Mesendoderm (in vitro differentiated cells): Measurements from ENCODE around the gene SRGAP3.

Experiments used
- DNase-seq: peaks from one replicate; pipeline ENCODE4 v3.0.0; 2013
- H2AK5ac ChIP-seq: 2 replicates; pipeline ENCODE4 v1.6.1; 2013; ENCODE audit warnings: low read length, inconsistent platforms
- H2BK120ac ChIP-seq: 2 replicates; pipeline ENCODE4 v1.6.1; 2013; ENCODE audit warnings: low read depth, mild to moderate bottlenecking, low read length, moderate library complexity, mixed read lengths
- H2BK15ac ChIP-seq: replicated peaks from 2 replicates; pipeline ENCODE4 v1.6.1; 2013; ENCODE audit warnings: low read depth, mild to moderate bottlenecking, moderate library complexity
- H2BK5ac ChIP-seq: 2 replicates; pipeline ENCODE4 v1.6.1; 2013; ENCODE audit warnings: low read length, inconsistent platforms
- H3K18ac ChIP-seq: 2 replicates; pipeline ENCODE4 v1.6.1; 2013; ENCODE audit warnings: mild to moderate bottlenecking, low read length, mixed read lengths
- H3K23ac ChIP-seq: one replicate; pipeline ENCODE4 v1.6.1; 2013; ENCODE audit warnings: low read length
- H3K27ac ChIP-seq: 2 replicates; pipeline ENCODE4 v1.5.1; 2013; ENCODE audit warnings: low read depth, mild to moderate bottlenecking, inconsistent platforms, low read length, moderate library complexity
- H3K27me3 ChIP-seq: 2 replicates; pipeline ENCODE4 v1.6.1; 2013; ENCODE audit warnings: low read length, control low read depth, mild to moderate bottlenecking, inconsistent platforms; ENCODE audit not compliant: insufficient read depth, poor library complexity
- H3K36me3 ChIP-seq: 2 replicates; pipeline ENCODE4 v1.6.1; 2013; ENCODE audit warnings: low read length, inconsistent platforms; ENCODE audit not compliant: control insufficient read depth, insufficient read depth
- H3K4ac ChIP-seq: one replicate; pipeline ENCODE4 v1.6.1; 2013; ENCODE audit warnings: low read depth, mild to moderate bottlenecking, low read length, moderate library complexity
- H3K4me1 ChIP-seq: 2 replicates; pipeline ENCODE4 v1.6.1; 2013; ENCODE audit warnings: low read depth, low read length, inconsistent platforms; ENCODE audit not compliant: control insufficient read depth
- H3K4me2 ChIP-seq: 2 replicates; pipeline ENCODE4 v1.6.1; 2013; ENCODE audit warnings: low read length
- H3K4me3 ChIP-seq: 2 replicates; pipeline ENCODE4 v1.5.1; 2013; ENCODE audit warnings: mild to moderate bottlenecking, low read length
- H3K56ac ChIP-seq: one replicate; pipeline ENCODE4 v1.6.1; 2013; ENCODE audit warnings: low read length
- H3K79me1 ChIP-seq: 2 replicates; pipeline ENCODE4 v1.6.1; 2013; ENCODE audit warnings: low read length, inconsistent platforms
- H3K79me2 ChIP-seq: 2 replicates; pipeline ENCODE4 v1.6.1; 2013; ENCODE audit warnings: mild to moderate bottlenecking, low read length; ENCODE audit not compliant: control insufficient read depth, insufficient read depth
- H3K9ac ChIP-seq: 2 replicates; pipeline ENCODE4 v1.6.1; 2013; ENCODE audit warnings: low read length, inconsistent platforms
- H4K5ac ChIP-seq: one replicate; pipeline ENCODE4 v1.6.1; 2013; ENCODE audit warnings: low read length
- H4K8ac ChIP-seq: one replicate; pipeline ENCODE4 v1.6.1; 2013; ENCODE audit warnings: low read depth, mild to moderate bottlenecking, control low read depth, low read length, moderate library complexity
- WGBS: extraction: QIAGEN DNeasy Blood & Tissue Kit; methylation state at CpG from one replicate; pipeline ENCODE4 v1.1.7; 2013; ENCODE audit warnings: low lambda C conversion rate, missing lambda C conversion rate; ENCODE audit not compliant: insufficient coverage; ENCODE audit errors: extremely low coverage; 5-methylcytosine and 5-hydroxymethylcytosine counted together

Gene SRGAP3

DNA sequence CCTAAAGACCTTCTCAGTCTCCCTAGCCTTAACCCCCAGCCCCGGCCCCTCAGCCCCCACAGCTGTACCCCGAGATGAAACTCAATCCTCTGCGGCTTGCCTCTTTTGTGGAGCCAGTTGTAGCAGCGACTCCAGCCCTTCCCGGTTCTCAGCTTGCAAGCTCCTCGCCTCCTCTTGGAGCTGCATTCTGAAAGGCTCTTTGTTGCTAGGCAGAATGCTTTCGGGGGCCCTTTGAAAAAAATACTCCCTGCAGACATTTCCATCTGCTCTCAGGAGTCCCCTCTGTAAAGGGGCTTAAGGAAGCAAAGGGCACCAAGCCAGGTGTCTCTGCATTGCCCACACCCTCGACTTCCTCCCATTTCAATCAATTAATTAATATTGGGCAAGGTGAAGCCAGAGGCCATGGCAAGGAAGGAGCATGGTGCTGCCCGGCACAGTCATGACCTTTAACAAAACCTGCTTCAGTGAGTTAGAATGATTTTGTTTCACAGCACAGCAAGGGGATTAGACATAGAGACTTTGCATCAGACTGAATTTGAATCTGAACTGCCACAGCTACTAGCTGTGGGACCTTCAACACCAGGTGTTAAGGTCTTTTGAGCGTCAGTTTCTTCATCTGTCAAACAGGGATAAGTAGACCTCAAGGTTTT is 65.5 kb downstream of the SRGAP3 start:
- Histone ChIP-seq H3K27me3 (no peaks in the 10 kb centered on the region), H3K4me3 (no peak overlapping the region), H3K27ac (no peak overlapping the region), H3K9ac (no peak overlapping the region), H3K4ac (no peak overlapping the region), H3K79me2 (no peaks in the 10 kb centered on the region), H4K8ac (no peak overlapping the region), H3K36me3 (no peaks in the 10 kb centered on the region), H3K56ac (no peak overlapping the region), H4K5ac (no peak overlapping the region), H2BK15ac (no peak overlapping the region), H2BK5ac (no peak overlapping the region), H2AK5ac (no peak overlapping the region), H2BK120ac (no peak overlapping the region), H3K18ac (no peak overlapping the region), H3K79me1 (no peaks in the 10 kb centered on the region), H3K4me1 (no peaks in the 10 kb centered on the region), H3K4me2 (no peak overlapping the region), H3K23ac (no peak overlapping the region)
- WGBS, result no CpG with 5 or more reads among the region's 10 CpGs
- DNase-seq, result peak; percentile 42

DNA sequence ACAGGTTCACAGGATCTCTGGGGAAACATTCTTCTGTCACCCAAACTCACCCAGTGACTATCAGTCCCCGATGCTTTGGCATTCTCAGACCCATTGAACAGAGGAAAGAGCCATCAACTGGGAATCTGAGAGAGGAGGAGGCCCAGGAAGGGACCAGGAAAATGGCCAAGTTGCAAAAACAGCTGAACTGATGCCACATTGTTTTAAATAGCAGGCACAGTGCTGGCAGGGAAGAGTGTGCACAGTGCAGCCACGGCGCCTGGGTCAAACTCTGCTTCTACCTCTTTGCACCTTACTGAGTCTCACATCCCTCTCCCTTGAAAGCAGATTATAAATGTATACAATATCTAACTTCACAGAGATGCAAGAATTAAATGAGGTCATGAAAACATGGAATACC is 66.4 kb downstream of the SRGAP3 start:
- H2BK5ac ChIP-seq, result no peak overlapping the region
- no peak overlapping the region for H3K4me3 ChIP-seq
- no peaks in the 10 kb centered on the region for H3K79me1 ChIP-seq
- H3K56ac ChIP-seq, result no peak overlapping the region
- no peak overlapping the region for H4K5ac ChIP-seq
- no peak overlapping the region for H3K4me2 ChIP-seq
- H3K18ac ChIP-seq, result no peak overlapping the region
- no peak overlapping the region for H2BK15ac ChIP-seq
- no peak for DNase-seq
- H3K27ac ChIP-seq, result no peak overlapping the region
- no peaks in the 10 kb centered on the region for H3K36me3 ChIP-seq
- H2BK120ac ChIP-seq, result no peak overlapping the region
- no peak overlapping the region for H3K9ac ChIP-seq
- H3K23ac ChIP-seq, result no peak overlapping the region
- no peak overlapping the region for H3K4ac ChIP-seq
- no peaks in the 10 kb centered on the region for H3K27me3 ChIP-seq
- H3K79me2 ChIP-seq, result no peaks in the 10 kb centered on the region
- WGBS, result no CpG with 5 or more reads among the region's 3 CpGs
- H2AK5ac ChIP-seq, result no peak overlapping the region
- H3K4me1 ChIP-seq, result no peaks in the 10 kb centered on the region
- no peak overlapping the region for H4K8ac ChIP-seq

DNA sequence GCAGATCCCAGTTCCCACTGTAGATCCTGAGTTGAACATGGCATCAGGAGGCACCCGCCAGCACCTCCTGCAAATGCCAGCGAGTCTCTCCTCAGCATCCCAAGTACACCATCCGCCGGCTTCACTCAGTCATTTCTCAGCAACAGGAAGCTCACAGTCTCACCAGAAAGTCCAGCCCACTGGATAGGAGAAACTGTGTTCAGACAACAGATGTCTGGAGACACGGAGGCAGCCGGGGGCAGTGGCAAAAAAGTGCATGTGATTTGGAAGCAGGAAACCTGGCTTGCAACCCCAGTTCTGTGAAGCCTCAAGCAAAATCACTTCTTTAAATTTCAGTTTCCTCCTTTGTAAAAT is 68.7 kb downstream of the SRGAP3 start:
- Histone ChIP-seq H3K18ac (no peak overlapping the region), H4K5ac (no peak overlapping the region), H3K79me2 (no peaks in the 10 kb centered on the region), H3K27me3 (no peaks in the 10 kb centered on the region), H2BK15ac (no peak overlapping the region), H2BK5ac (no peak overlapping the region), H4K8ac (no peak overlapping the region), H3K23ac (no peak overlapping the region), H2BK120ac (no peak overlapping the region), H3K56ac (no peak overlapping the region), H3K4me3 (no peak overlapping the region), H3K27ac (no peak overlapping the region), H3K4me1 (no peaks in the 10 kb centered on the region), H3K4ac (no peak overlapping the region), H3K79me1 (no peaks in the 10 kb centered on the region), H2AK5ac (no peak overlapping the region), H3K36me3 (no peaks in the 10 kb centered on the region), H3K4me2 (no peak overlapping the region), H3K9ac (no peak overlapping the region)
- no CpG with 5 or more reads among the region's 6 CpGs for WGBS
- DNase-seq, result no peak

DNA sequence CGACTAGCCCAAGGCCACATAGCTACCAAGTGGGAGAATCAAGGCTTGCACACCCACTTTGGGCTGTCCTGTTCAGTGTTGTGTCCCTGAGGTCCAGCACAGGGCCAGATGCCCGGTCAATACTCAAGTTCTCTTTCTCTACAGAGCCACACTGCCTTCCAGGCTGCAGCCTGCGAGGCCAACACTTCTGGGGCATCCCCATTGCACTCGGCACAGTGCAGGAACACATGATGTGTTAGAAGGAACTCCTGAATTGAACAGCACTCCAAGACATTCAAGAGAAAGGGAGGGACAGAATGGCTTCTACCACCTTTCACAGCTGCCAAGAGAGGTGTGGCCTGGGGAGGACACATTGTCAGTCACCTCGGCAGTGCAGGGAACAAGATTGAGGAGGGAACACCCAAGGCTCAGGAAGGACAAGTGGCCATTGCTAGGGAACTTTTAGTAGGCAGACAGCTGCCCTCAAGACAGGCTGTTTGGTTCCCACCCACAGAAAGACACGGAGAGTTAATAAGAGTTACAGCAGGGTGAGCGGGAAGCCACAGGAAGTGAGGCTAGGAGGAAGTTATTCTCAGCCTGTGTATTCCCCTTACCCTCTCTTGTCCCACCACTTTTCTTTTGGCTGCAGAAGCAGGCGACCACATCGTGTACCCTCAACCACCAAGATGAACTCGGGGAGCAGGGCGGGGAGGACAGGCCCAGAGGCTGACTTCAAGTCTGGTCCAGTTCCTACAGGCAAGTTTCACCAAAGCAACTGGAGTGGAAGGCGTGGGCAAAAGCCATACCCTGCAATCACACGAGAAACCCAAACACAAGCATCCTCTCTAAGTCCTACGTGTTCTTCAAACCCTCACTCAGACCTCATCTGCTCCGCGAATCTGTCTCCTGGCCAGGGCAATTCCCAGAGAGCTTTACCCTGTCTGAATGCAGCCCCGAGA is 69.4 kb downstream of the SRGAP3 start:
- Histone ChIP-seq H3K56ac (no peak overlapping the region), H3K27ac (no peak overlapping the region), H4K8ac (no peak overlapping the region), H3K4ac (no peak overlapping the region), H3K4me1 (no peaks in the 10 kb centered on the region), H3K23ac (no peak overlapping the region), H3K9ac (no peak overlapping the region), H4K5ac (no peak overlapping the region), H3K27me3 (no peaks in the 10 kb centered on the region), H3K4me2 (no peak overlapping the region), H2BK120ac (no peak overlapping the region), H3K79me1 (no peaks in the 10 kb centered on the region), H2BK15ac (no peak overlapping the region), H3K18ac (no peak overlapping the region), H3K36me3 (no peaks in the 10 kb centered on the region), H3K79me2 (no peaks in the 10 kb centered on the region), H2AK5ac (no peak overlapping the region), H3K4me3 (no peak overlapping the region), H2BK5ac (no peak overlapping the region)
- no CpG with 5 or more reads among the region's 17 CpGs for WGBS
- DNase-seq, result no peak

DNA sequence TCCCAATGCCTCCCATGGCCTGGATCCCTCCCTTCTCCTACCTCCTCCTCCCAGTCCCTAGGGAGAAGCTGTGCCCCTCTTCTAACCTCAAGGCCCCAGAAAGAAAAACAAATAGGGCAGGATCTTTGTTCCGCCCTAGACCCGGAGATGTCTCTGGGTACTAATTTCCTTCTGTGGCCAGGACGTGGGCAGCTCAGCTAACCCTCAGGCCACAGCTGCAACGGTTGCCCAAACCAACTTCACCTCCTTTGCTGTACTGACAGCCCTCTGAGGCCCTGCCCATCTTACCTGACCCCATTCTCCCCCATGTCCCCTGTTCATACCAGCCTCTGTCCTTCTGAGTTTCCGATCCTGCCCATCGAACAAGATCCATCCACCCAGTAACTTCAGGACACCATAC is 70.7 kb downstream of the SRGAP3 start:
- DNase-seq, result no peak
- no peak overlapping the region for H3K9ac ChIP-seq
- H2BK5ac ChIP-seq, result no peak overlapping the region
- no peak overlapping the region for H3K4me3 ChIP-seq
- H3K23ac ChIP-seq, result no peak overlapping the region
- no peak overlapping the region for H3K18ac ChIP-seq
- H3K27ac ChIP-seq, result no peak overlapping the region
- no peak overlapping the region for H3K4ac ChIP-seq
- H3K79me1 ChIP-seq, result no peaks in the 10 kb centered on the region
- no peaks in the 10 kb centered on the region for H3K36me3 ChIP-seq
- H4K8ac ChIP-seq, result no peak overlapping the region
- H3K27me3 ChIP-seq, result no peaks in the 10 kb centered on the region
- H3K79me2 ChIP-seq, result no peaks in the 10 kb centered on the region
- H2AK5ac ChIP-seq, result no peak overlapping the region
- H3K4me2 ChIP-seq, result no peak overlapping the region
- WGBS, result no CpG with 5 or more reads among the region's 6 CpGs
- no peak overlapping the region for H3K56ac ChIP-seq
- no peak overlapping the region for H2BK15ac ChIP-seq
- no peaks in the 10 kb centered on the region for H3K4me1 ChIP-seq
- H2BK120ac ChIP-seq, result no peak overlapping the region
- H4K5ac ChIP-seq, result no peak overlapping the region
